Amniotic epithelial cell (primary cell): Measurements from ENCODE around the gene HOOK1.

Experiments
- DNase-seq: peaks from one replicate; pipeline ENCODE4 v3.0.0-alpha.2; 2010; ENCODE audit warnings: low read depth

The HOOK1 gene

GRCh38 chr1:59814901-59815825, at the start of gene HOOK1:
HOOK1 (plus strand) TSS chr1:59814949; CDS start chr1:59815118, 169 bp downstream.
- DNase-seq = no peak

DNA sequence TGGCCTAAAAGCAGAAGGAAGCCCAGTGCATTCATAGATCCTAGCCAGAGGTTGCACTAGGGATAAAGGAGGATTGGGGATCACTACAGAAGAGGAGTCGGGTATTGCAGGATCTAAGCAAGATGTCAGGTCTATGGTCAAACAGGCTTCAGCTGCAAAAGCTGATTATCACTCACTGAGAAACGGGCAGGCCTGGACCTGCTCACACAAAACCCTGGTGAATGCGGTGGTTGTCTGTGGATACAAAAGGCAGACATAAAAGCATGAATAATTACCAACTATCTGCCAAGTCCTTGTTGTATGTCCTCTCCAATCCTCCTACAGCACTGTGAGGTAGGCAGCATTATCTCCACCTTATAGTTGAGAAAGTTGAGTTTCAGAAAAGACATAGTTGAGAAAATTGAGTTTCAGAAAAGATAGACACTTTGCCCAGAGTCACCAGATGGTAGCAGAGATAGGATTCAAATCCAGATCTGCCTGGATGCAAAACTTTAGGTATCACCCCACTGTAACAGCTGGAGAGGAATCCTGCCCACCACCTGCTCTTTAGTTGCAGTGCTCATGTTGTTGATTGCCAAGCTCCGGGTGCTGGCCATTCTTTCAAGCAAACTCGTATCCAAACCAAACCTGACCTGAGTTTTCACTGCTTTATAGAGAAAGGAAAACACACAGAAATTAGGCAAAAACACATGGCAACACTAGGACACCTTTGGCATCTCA, 49.6 kb upstream of the HOOK1 start:
- DNase-seq = peak; percentile 10

- DNase-seq = peak; percentile 42
Measured at GRCh38 chr1:59766227-59766855, 48.4 kb upstream of the HOOK1 start.

DNA sequence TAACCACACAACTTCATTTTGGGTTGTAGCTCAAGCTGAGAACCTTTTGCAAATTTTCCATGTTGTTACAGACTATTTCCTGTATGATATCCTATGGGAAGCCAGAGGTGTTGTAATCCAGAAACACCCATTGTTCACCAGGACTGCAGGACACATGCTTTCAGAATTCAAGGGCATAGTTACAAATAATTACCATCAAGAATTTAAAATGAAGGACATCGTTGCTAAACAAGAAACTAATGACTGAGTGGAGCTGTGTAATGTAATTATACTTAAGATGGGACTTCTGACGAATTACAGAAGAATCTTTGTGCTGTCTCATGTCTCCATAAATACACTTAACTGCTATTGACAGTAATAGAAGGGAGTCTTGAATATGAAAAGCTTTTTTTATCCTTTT, 47.6 kb upstream of the HOOK1 start:
- DNase-seq = peak; percentile 61

GRCh38 chr1:59768792-59769735, 45.7 kb upstream of the HOOK1 start:
- no peak for DNase-seq

GRCh38 chr1:59769736-59770095, 45.0 kb upstream of the HOOK1 start:
- no peak for DNase-seq

DNA sequence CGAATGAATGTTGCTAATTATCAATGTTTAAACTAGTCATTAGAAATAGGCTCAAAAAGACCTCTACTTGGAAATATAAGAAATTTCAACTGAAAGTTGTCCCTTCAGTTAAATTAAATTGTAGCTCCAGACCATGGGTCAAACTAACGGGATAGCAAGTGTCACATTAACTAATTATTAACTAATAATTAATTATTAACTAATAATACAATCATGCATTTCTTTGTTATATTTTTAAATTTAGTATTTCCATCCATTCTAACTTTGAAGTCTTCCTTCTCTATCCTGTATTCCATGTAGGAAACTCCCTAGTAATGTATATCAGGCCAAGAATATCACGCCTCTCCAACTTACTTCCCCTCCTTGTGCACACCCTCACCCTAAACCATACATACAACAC, 43.4 kb upstream of the HOOK1 start:
- no peak for DNase-seq

DNA sequence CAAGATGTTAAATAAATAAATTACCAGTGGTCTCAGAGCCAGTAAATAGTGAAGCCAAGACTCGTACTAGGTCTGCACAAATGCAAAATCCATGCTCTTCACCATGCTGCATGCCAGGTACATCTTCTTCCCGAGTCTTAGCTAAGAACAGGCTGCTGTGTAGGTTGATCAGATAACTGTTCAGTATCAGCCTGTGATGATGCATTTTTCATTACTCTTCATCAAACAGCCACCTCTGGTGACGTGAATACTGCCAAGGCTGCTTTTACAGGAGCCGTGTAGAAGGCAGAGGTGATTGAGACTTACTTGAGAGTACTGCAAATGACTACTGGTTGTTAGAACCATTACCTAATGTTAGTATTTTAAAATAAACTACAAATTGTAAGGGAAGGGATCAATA, 39.3 kb upstream of the HOOK1 start:
- DNase-seq = no peak

GRCh38 chr1:59776960-59777852, 37.5 kb upstream of the HOOK1 start:
- peak; percentile 50 for DNase-seq

DNA sequence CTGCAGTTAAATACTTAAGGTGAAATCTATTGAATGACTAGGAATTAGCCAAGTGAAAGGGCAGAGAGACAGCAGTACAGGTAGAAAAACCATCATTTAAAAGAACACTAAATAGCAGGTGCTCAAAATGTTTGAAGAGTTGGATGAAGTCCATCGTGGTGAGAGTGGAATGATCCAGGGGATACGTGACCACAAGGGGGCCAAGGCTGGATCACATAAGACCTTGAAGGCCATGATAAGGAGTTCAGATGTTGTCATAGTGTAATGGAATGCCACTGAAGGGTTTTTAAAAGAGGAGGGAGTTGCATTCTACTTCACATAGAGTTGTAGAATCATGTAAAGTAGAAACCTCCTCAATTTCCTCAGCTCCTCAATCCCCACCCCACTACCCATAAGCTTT, 34.8 kb upstream of the HOOK1 start:
- peak; percentile 22 for DNase-seq

GRCh38 chr1:59788825-59789224, 25.9 kb upstream of the HOOK1 start:
- no peak for DNase-seq

- DNase-seq = no peak
Measured at GRCh38 chr1:59798600-59798999, 16.1 kb upstream of the HOOK1 start.

GRCh38 chr1:59803458-59804038, 11.2 kb upstream of the HOOK1 start:
- no peak for DNase-seq

DNA sequence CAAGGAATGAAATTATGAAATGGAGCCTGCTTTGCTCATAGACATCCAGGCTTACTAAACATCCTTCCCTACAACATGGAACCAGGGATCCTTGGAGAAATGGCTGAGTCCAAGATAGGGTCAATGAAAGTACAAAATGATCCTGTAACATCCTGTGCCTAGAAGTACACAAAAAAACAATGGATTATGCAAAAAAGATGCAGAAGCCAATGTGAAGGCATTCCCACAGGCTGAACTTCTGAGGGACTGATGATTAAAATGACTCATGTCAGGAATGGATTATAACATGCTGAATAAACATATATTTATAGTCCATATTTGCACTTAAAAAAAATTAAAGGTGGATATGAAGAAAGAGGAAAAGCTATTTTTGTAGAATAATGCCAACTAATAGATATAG, 10.4 kb upstream of the HOOK1 start:
- no peak for DNase-seq

DNA sequence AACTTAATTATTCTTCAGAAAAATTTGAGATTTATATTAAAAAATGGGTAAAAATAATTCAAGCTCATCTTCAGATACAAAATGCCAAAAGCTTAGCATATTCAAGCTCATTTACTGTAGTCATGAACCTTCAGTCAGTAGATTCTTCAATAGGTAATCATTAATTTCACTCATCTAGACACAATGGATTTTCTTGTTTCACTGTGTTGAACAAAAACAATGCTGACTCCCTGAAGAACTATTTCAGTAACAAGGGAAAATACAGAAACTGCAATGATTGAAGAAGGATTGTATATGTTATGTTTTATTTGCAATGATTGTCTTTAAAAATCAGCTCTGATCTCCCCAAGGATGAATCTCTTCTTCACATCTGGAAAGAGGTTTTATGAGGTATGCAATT, 9.2 kb upstream of the HOOK1 start:
- DNase-seq = no peak

DNA sequence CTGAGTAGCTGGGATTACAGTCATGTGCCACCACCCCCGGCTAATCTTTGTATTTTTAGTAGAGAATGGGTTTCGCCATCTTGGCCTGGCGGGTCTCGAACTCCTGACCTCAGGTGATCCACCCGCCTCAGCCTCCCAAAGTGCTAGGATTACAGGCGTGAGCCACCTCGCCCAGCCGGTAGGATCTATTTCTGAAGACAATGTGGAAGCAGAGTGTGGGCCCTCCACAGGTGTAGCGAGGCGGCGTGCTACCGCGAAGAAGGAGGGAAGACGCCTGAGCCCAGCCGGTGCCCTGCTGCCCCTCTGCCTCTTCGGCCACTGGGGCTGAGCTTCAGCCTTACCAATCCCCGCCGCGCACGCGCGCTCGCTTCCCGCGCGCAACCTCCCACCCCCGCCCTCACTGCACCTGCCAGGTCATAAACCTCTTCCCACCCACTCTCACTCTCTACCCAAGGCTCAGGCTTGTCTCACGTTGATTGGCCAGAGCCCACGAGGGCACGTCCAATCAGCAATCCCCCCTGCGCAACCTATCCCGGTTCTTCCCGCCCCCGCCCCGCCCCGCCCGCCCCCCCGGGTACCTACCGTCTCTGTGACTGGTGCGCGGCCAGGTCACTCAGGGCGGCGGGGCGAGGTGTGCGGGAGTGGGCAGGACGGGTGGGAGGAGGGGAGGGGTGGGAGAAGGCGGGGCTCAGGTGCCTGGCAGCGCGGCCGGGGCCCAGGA, 409 bp upstream of the HOOK1 start:
- peak; percentile 5 for DNase-seq

DNA sequence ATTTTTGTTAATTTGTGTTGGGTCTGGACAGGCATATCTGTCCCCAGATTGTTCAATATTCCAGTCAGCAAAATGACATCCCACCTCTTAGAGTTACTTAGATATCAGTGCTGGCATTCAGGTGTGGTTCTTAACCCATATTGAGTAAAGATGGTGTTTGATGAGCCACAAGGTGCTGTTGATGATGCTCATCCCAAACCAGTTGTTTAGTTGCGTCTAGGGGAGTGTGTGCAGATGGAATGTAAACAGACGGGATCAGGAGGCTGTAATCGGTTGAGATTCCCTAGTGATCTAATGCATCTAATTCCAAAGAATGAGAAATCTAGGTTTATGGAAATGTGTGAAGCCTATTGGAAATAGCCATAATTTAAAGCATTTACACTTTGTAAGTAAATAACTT, 1.1 kb downstream of the HOOK1 start:
- no peak for DNase-seq

GRCh38 chr1:59816318-59816878, 1.6 kb downstream of the HOOK1 start:
- DNase-seq = no peak
